Measurements from ENCODE around the gene NDFIP2.
"Not testable (repeated sequence)": the region's sequence is repeated elsewhere in the genome, so short reads cannot be mapped to it uniquely, and the experiment has no call there.

NDFIP2 gene

GRCh38 chr13:79540504-79540903, 59.5 kb downstream of the NDFIP2 start:
- no peak for DNase-seq

GRCh38 chr13:79541426-79542049, 60.6 kb downstream of the NDFIP2 start:
- no peak for DNase-seq

GRCh38 chr13:79543883-79544282, 62.9 kb downstream of the NDFIP2 start:
- DNase-seq = no peak

DNA sequence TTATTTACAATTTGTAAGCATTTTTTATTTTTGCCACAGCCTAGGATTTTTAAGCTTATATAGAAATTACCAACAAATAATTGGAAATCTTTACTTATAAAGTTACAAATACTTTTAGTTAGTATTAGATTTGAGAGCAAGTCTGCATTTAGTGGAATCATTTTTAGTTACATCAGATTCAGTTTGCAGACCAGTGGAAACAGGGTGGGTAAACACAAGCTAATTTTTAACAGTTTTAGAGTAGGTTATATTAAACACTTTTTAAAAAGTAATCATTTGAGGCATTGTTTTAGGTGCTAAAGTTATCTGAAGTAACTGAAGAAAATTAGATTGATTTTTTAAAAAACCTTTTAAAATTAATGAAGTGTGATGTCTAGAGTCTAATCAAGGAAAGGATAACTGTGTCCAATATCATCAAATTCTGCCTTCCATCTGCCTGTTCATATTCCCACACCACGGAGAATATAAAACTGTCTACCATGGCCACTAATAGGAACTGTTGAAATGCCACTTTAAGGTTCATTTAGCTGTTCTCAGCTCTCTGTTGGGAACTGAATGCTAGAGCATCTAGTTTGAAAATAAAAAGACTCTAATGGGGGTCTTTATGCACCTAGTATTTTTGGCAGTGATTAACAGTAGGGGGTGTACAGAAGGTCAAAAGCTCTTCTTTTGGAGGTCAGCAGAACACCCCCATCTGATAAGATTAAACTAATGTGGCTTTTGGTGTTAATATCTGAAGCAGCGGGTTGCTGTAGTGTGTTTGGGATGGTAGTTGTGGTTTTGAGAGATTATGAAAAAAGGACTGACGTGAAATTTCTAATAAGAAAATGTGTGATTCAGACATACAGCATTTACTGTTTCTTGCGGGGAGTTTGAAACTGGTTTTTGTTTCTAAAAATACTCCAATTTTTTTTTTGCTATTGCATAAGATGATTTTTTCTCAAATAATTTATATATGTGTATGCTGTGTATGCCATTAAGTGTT, 66.5 kb downstream of the NDFIP2 start:
- no peak for DNase-seq

- DNase-seq = no peak
Observed at GRCh38 chr13:79548902-79549301, 67.9 kb downstream of the NDFIP2 start.

DNA sequence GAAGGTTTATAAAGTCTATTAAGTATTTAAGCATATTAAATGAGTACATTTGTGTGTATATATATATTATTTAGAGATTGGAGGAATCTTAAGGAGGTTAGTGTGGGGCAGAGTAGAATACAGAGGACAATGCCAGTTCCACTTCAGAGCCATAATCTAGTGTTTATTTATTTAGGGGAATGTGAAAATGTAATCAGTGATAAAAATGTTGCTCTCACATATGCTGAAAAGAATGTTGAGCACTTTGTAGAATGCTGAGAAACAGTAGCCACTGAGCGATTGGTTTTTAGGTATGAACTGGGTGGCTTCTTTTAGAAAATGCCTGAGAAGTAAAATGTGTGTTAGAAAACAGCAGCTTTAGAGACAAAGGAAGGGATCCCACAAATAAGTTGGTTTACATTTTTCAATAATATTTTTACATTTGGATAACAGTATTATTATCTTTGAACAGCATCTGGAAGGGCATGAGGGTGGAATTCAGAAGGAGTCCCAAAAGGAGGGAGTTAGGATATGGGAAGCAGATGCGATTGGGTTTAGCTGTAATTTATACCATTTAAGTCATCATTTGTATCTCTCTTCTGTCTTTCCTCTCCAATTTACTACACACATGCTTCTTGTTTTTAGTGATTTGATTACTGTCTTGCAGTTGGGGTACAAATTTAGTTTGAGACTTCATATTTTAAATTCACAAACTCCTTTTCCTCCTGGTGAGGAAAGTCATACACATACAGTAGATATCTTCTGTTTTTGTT, 68.6 kb downstream of the NDFIP2 start:
- no peak for DNase-seq

- no peak for DNase-seq
Observed at GRCh38 chr13:79557666-79558065, 76.7 kb downstream of the NDFIP2 start.

DNA sequence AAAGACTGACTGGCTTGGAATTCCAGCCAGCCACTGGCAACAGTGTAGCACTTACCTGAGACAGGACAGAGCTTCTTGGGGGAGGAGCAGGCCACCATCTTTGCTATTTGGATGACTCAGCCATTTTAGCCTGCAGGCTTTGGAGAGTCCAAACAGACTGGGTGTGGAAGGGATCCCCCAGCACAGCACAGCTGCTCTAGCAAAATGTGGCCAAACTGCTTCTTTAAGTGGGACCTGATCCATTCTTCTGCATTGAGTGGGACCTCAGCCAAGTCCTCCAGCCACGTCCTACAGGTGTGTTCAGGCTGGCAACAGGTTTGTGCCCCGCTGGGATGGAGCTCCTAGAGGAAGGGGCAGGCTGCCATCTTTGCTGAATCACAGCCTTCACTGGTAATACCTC, 80.0 kb downstream of the NDFIP2 start:
- DNase-seq = no peak

DNA sequence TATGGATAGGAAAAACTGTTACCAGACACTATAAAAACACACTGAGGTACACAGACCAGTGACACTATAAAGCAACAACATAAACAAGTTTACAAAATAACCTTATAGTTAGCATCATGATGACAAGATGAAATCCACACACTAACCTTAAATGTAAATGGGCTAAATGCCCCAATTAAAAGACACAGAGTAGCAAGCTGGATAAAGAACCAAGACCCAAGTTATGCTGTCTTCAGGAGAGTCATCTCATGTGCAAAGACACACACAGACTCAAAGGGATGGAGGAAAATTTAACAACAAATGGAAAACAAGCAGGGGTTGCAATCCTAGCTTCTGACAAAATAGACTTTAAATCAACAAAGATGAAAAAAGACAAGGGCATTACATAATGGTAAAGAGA, 81.6 kb downstream of the NDFIP2 start:
- no peak for DNase-seq

DNA sequence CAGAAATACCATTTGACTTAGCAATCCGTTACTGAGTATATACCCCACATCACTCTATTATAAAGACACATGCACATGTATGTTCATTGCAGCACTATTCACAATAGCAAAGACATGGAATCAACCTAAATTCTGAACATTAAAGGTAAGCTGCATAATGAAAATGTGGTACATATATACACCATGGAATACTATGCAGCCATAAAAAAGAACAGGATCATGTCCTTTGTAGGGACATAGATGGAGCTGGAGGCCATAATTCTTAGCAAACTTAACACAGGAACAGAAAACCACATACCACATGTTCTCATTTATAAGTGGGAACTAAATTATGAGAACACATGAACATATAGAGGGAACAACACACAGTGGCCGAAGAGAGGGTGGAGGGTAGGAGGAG, 85.2 kb downstream of the NDFIP2 start:
- no peak for DNase-seq

DNA sequence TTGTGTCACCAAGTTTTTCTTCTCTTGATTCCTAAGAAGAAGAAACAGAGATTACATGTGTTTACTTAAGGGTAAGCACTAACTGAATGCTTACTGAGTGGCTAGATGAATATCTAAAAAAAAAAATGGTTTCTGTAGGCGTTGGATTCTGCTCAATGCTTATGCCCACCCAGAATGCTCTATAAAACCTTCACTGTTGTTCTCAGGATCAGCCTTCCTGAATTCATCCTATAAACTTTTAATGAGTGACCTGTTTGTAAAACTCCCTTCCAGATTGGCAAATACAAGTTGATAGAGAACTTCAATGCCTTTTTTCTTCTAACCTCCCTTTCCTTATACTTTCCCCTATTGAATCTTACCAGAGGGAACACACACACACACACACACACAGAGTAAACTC, 90.2 kb downstream of the NDFIP2 start:
- no peak for DNase-seq

GRCh38 chr13:79573892-79574291, 92.9 kb downstream of the NDFIP2 start:
- not testable (repeated sequence) for DNase-seq

DNA sequence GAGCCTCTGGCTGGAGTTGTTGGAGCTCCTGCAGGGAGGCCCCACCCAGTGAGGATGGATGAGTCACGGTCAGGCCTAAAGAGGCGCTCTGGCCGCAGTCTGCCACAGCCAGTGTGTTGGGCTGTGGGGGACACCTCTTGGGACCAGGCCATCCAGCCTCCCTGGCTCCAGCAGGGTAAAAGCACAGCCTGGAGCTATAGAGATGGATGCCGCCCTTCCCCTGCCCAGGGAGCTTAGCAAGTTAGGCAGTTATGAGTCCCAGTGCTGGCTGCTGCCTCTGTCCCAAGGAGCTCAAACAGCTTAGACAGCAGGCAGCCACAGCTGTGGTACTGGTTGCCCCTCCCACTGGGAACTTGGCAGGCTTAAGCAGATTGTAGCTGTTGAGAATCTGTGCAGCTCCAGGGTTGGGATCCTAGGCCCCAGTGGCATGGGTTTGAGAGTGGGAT, 100.9 kb downstream of the NDFIP2 start:
- no peak for DNase-seq

- DNase-seq = no peak
Observed at GRCh38 chr13:79582896-79583295, 101.9 kb downstream of the NDFIP2 start.

GRCh38 chr13:79585033-79585432, 104.1 kb downstream of the NDFIP2 start:
- DNase-seq = no peak

- DNase-seq = no peak
Observed at GRCh38 chr13:79589603-79590393, 108.8 kb downstream of the NDFIP2 start.

- DNase-seq = no peak
Observed at GRCh38 chr13:79590394-79590676, 109.4 kb downstream of the NDFIP2 start.

- no peak for DNase-seq
Observed at GRCh38 chr13:79591493-79591892, 110.5 kb downstream of the NDFIP2 start.

- no peak for DNase-seq
Observed at GRCh38 chr13:79593121-79593520, 112.2 kb downstream of the NDFIP2 start.

DNA sequence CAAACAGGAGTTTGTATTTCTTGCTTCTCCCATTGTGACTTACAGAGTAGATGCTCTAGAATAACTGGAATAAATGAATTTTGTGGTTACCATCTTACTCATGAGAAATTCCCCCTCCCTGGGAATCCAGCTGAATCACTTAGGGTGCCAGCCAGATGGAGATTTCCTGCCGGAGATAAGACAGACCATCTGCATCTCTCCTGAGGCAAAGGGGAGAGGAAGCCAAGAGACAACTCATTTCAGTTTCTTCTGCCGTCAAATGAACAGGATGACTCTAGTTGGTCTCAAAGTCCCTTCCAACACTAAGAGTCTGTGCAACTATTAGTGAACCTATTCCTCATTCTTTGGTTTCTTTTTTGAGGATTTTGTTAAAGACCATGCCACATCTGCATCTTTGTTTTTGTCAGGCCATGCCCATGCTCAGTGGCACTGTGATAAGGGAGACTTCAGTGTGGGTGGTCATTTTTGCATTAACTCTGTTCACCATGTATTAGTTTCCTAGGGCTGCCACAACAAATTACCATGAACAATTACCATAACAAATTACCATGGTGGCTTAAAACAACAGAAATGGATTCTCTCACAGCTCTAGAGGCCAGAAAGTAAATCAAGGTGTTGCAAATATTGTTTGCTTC, 112.8 kb downstream of the NDFIP2 start:
- no peak for DNase-seq

GRCh38 chr13:79600146-79600545, 119.2 kb downstream of the NDFIP2 start:
- not testable (repeated sequence) for DNase-seq

DNA sequence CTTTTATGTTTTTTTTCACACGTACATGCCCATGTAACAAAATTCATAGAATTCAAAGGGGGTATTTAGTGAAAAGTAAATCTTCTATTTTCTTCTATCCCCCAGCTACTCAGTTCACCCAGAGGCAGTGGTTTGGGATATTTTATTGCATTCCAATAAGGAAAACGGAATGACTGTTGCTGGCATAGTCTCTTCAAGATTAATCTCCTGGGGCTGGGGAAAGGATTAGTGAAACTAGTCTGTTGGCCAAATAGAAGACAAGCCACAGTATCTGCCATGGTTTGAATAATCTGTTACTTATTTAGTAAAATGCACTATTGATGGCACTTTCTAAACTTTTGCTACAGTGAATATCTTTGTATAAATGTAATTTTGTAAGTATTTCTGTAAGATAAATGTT, 122.0 kb downstream of the NDFIP2 start:
- DNase-seq = no peak

All from stimulated activated CD4-positive, alpha-beta T cell treated with anti-CD3 and anti-CD28 coated beads, Interleukin-4, amount 100 ng/mL, for 1 hour (primary cell).